ENCODE data around the gene SUSD1. TPM values are rescaled to one million over a fixed set of nuclear protein-coding genes. Genes with fewer than 3 reads are reported as not detected.
"Not testable (repeated sequence)": the region's sequence is repeated elsewhere in the genome, so short reads cannot be mapped to it uniquely, and the experiment has no call there.

SUSD1 gene
- total RNA-seq, 1 experiment from 2014 or later: 6.3 TPM

DNA sequence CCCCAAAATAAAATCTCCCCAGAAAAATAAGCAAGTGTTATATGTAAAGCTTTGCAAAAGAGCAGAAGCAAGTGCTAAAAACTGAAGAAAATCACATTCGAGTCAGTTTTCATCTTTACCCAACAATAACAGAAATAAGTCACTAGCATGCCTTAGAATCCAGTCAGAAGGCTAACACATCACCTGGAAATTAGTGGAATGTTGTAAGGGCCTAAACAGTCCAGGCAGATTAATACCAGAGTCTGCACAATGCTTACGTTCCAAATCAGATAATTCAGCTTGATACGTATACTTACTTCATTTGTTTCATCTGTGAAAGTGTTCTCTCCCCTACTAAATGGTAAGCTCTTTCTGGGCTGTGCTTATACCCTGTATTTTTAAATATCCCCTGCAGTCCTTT is 42.7 kb downstream of the SUSD1 start:
- no peak for DNase-seq (ENCODE audit: extremely low read depth, low read depth)

GRCh38 chr9:112130997-112131396 is 44.1 kb downstream of the SUSD1 start:
- DNase-seq (ENCODE audit: extremely low read depth, low read depth): no peak

DNA sequence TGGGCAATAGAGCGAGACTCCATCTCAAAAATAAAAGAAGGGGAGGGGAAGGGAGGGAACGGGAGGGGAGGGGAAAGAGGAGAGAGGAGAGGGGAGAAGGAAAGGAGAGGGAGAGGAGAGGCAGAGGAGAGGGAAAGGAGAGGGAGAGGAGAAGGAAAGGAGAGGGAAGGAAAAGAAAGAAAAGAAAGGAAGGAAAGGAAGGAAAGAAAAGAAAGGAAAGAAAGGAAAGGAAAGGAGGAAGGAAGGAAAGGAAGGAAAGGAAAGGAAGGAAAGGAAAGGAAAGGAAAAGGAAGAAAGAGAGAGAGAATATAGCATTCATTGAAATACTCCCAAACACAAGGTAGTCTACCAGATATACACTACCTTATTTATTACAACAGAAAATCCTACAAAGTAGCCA is 44.8 kb downstream of the SUSD1 start:
- no peak for DNase-seq (ENCODE audit: extremely low read depth, low read depth)

DNA sequence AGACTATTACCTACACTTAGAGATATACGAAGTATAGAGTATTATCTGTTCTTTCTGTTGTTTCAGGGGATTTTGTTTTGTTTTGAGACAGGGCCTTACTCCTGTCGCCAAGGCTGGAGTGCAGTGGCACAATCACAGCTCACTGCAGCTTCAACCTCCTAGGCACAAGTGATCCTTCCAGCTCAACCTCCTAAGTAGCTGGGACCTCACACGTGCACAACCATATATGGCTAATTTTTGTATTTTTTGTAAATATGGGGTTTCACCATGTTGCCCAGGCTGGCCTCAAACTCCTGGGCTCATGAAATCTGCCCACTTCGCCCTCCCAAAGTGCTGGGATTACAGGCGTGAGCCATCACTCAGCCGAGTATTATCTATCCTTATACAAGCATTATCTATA is 45.9 kb downstream of the SUSD1 start:
- DNase-seq (ENCODE audit: extremely low read depth, low read depth): no peak

DNA sequence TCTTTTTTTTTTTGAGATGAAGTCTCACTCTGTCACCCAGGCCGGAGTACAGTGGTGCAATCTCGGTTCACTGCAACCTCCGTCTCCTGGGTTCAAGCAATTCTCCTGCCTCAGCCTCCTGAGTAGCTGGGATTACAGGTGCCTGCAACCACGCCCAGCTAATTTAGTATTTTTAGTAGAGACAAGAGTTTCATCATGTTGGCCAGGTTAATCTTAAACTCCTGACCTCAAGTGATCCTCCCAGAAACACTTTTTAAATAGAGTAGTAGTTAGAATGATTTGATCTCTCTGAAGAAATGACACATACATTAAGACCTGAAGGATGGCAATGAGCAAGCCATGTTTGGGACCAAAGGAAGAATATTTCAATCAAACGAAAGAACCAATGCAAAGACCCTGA is 46.7 kb downstream of the SUSD1 start:
- DNase-seq (ENCODE audit: extremely low read depth, low read depth): not testable (repeated sequence)

DNA sequence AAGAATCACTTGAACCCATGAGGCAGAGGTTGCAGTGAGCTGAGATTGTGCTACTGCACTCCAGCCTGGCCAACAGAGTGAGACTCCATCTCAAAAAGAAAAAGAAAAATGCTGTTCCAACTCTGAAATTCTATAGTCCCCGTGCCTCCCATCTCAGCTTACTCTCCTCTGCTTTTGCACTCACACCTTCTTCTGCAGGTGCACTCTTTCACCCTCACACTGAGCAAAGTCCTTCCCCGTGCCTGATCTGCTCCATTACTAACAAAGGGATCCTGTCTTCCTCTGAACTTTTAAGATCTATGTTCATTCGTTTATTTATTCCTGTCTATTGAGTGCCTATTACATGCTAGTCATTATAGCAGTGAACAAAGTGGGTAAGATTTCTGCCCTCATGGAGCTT is 47.8 kb downstream of the SUSD1 start:
- no peak for DNase-seq (ENCODE audit: extremely low read depth, low read depth)

DNA sequence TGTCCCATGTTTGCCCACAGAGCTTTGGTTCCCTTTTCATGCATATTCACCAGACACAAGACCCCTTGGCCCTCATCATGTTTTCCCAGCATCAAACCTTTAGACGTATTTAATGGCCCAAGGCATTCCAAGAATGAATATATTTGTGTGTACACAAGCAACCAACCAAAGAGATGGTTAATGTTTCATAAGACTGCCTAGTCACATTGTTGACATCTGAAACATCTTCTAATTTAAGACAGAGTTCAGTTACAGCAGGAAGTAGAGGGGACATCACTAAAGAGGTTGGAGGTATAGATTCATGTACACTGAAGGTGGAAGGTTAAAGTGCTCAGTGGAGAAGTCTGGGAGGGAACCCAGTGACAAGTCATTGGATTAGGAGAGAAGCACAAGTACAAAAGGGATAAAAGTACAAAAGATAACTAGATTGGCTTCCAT is 49.1 kb downstream of the SUSD1 start:
- no peak for DNase-seq (ENCODE audit: extremely low read depth, low read depth)

GRCh38 chr9:112124156-112124555 is 50.9 kb downstream of the SUSD1 start:
- no peak for DNase-seq (ENCODE audit: extremely low read depth, low read depth)

GRCh38 chr9:112121633-112122032 is 53.5 kb downstream of the SUSD1 start:
- no peak for DNase-seq (ENCODE audit: extremely low read depth, low read depth)

DNA sequence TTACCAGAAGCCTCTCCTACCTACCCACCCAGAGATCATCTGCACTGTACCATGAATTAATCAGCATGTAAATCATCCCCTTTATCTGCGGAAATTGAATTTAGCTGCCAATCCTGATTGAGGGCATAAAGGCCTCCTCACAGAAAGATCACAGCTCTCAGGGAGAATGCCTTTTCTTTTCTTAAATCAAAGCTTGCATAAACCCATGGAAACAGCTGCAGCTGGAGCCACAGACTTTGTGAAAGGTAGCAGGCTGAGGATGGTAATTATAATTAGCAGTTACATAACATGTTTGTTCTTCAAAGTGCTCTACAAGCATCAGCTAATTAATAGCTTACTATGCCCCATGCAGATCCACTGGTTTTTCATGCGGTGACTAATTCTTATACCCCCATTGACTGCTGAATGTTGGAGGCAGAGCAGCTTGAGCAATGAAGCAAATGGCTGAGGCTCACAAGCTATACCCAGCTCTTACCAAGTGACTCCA is 54.6 kb downstream of the SUSD1 start:
- no peak for DNase-seq (ENCODE audit: extremely low read depth, low read depth)

DNA sequence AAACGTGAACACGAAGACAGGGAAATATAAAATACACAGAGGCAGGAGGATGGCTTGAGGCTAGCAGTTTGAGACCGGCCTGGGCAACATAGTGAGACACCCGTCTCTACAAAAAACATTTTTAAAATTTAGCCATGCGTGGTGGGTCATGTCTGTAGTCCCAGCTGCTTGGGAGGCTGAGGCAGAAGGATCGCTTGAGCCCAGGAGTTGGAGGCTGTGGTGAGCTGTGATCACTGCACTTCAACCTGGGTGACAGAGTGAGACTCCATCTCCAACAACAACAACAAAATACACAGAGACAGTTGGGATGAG is 55.1 kb downstream of the SUSD1 start:
- no peak for DNase-seq (ENCODE audit: extremely low read depth, low read depth)

- no peak for DNase-seq (ENCODE audit: extremely low read depth, low read depth)
These were observed 55.7 kb downstream of the SUSD1 start for GRCh38 chr9:112119225-112120029.

GRCh38 chr9:112118009-112118408 is 57.1 kb downstream of the SUSD1 start:
- DNase-seq (ENCODE audit: extremely low read depth, low read depth): no peak

GRCh38 chr9:112115970-112116753 is 58.9 kb downstream of the SUSD1 start:
- DNase-seq (ENCODE audit: extremely low read depth, low read depth): no peak

- no peak for DNase-seq (ENCODE audit: extremely low read depth, low read depth)
These were observed 60.0 kb downstream of the SUSD1 start for GRCh38 chr9:112115109-112115508.

DNA sequence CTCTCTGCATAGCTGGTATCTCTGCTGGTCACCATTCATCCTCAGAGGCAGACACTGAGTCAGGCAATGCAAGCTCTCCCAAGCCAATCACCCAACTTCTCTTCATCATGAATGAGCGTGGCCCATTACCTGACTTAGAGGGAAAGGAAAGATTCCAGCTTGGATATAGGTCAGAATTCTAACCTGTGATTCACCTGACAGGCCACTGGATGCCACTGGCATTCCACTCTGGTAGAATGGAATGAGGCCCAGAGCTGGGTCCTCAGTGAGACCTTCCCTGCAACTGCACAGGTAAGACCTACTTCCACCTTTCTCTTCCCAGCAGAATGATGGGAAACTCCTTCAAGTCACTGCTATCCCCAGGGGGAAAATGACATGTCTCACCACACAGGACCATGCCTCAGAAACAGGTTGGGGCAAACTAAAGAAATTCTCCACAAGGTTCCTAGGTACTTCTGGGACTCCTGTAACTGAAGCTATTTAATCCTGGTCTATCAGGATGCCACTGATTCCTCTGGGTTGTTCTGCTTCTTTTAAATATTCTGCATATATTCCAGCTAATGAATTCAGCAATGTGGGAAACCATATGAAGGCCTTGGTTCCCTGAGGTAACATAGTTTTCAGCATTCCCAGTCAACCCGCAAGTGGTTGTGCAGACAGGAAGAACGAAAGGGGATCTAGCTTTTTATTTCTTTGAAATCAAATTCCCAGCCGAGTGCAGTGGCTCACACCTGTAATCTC is 62.0 kb downstream of the SUSD1 start:
- peak; percentile 18 for DNase-seq (ENCODE audit: extremely low read depth, low read depth)

GRCh38 chr9:112112519-112112918 is 62.6 kb downstream of the SUSD1 start:
- DNase-seq (ENCODE audit: extremely low read depth, low read depth): no peak

- DNase-seq (ENCODE audit: extremely low read depth, low read depth): no peak
These were observed 63.6 kb downstream of the SUSD1 start for GRCh38 chr9:112111461-112111860.

DNA sequence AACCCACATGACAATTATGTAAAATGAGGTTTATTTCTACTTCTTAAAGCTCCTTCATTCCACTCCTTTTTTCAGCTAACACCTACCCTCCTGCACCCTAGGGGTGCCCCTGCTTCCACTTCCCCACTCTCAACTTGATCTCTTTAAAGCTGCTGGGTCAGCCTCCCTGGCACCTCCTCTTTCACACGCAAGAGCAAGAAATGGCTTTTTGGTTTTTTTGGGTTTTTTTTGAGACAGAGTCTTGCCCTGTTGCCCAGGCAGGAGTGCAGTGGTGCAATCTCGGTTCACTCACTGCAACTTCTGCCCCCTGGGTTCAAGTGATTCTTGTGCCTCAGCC is 64.4 kb downstream of the SUSD1 start:
- no peak for DNase-seq (ENCODE audit: extremely low read depth, low read depth)

GRCh38 chr9:112110094-112110776 is 64.9 kb downstream of the SUSD1 start:
- no peak for DNase-seq (ENCODE audit: extremely low read depth, low read depth)

GRCh38 chr9:112104901-112105300 is 70.2 kb downstream of the SUSD1 start:
- no peak for DNase-seq (ENCODE audit: extremely low read depth, low read depth)

Data from NCI-H460 (cell line).